ENCODE results near the gene BMF. TPM values are rescaled to one million over a fixed set of nuclear protein-coding genes. Genes with fewer than 3 reads are reported as not detected.

BMF gene
- total and polyA plus RNA-seq, 5 donors from 2014 or later = 0.86 to 8.2 (median 1.3) TPM

DNA sequence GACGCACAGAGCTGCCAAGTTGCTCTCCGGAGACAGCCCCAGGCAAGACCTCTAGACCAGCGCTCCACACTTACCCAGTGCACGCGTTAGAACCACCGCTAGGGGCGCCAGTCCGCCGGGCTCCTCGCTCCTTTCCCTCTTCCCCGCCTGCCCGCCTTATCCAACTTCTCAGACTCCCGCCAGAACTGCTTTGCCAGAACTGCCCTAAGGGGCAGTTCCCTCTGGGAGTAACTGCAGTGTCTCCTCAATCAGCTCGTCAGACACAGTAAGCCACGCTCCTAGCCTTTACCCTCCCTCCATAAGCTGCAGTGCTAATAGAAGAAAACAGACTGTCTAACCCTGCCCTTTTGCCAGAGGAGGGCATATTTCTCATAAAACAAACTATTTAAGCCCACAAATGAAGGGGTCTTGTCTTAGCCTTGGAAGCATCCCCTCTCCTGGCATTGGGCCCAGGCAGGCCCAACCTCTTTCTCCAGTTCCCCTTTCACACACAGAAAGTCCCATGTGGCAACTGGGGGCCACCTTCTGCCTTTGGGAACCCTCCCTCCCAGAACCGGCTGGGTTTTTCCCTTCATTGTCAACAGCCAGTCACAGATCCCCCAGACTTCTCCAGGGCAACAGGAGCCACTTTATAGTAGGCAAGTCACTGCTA is 3.7 kb downstream of the BMF start:
- H3K27me3 Mint-ChIP-seq = peaks cover 5% of the 10 kb centered on the region
- peak overlapping the region; percentile 76 for H3K4me3 ChIP-seq (ENCODE audit: low read depth, low read length)
- H3K9me3 ChIP-seq (ENCODE audit: control insufficient read depth in 2 of 2, low read length in 2 of 2) = no peaks in the 10 kb centered on the region
- H3K27ac ChIP-seq (ENCODE audit: insufficient read depth, low read length, poor library complexity, severe bottlenecking) = peak overlapping the region; percentile 53
- peaks cover 15 to 78% (median 55%) of the 10 kb centered on the region in 4 donors for H3K4me1 Mint-ChIP-seq
- H3K27ac Mint-ChIP-seq = peak overlapping the region; percentile 67 to 89 (median 75)
- H3K27me3 ChIP-seq (ENCODE audit: control insufficient read depth, insufficient read depth, low read length) = no peaks in the 10 kb centered on the region
- H3K9me3 Mint-ChIP-seq = no peaks in the 10 kb centered on the region
- peaks cover 65% of the 10 kb centered on the region for H3K4me1 ChIP-seq (ENCODE audit: control insufficient read depth, insufficient read depth, low read length, poor library complexity, severe bottlenecking)
- peak overlapping the region; percentile 34 to 90 (median 86) for H3K4me3 Mint-ChIP-seq
- H3K36me3 Mint-ChIP-seq = no peaks in the 10 kb centered on the region
- ATAC-seq (ENCODE audit: low read depth in 2 of 2) (peak; percentile 53 to 60), DNase-seq (peak; percentile 65 to 73 (median 69))
- no peaks in the 10 kb centered on the region for H3K36me3 ChIP-seq (ENCODE audit: control insufficient read depth, insufficient read depth, low read length)

DNA sequence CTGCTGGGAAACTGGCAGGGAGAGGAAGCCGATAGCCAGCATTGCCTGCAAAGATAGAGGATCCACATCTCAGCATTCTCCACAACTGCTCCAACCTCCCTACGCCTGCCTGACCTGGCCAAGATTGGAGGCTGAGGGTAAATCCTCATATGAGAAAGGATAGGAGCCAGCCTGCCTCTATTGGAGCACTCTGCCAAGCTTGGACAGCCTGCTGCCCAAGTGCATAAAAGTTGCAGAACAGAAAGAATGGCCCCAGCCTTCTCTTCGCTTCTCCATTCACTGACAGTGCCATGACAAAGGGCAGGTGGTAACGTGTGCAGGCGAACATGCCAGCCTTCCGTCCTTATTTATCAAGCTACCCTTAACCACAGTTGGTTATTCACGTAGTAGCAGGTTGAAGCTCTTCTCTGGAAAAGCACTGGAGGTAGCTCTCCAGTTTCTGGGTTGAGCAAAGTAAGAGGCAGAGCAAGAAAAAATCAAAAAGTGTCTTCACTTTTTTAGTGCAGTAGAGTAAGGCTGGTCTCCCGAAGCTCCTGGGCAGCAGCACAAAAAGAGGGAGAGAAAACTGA is 4.3 kb downstream of the BMF start:
- ATAC-seq (ENCODE audit: low read depth in 2 of 2) = no peak
- no peaks in the 10 kb centered on the region for H3K27me3 ChIP-seq (ENCODE audit: control insufficient read depth, insufficient read depth, low read length)
- Mint-ChIP-seq H3K27ac (peak overlapping the region; percentile 67 to 89 (median 75)), H3K4me1 (peaks cover 19 to 81% (median 55%) of the 10 kb centered on the region in 4 donors), H3K4me3 (peak overlapping the region; percentile 34 to 90 (median 86)), H3K9me3 (no peaks in the 10 kb centered on the region), H3K27me3 (peaks cover 5% of the 10 kb centered on the region), H3K36me3 (no peaks in the 10 kb centered on the region)
- no peak for DNase-seq
- no peak overlapping the region for H3K27ac ChIP-seq (ENCODE audit: insufficient read depth, low read length, poor library complexity, severe bottlenecking)
- no peaks in the 10 kb centered on the region for H3K36me3 ChIP-seq (ENCODE audit: control insufficient read depth, insufficient read depth, low read length)
- no peaks in the 10 kb centered on the region for H3K9me3 ChIP-seq (ENCODE audit: control insufficient read depth in 2 of 2, low read length in 2 of 2)
- H3K4me1 ChIP-seq (ENCODE audit: control insufficient read depth, insufficient read depth, low read length, poor library complexity, severe bottlenecking) = peaks cover 66% of the 10 kb centered on the region
- no peak overlapping the region for H3K4me3 ChIP-seq (ENCODE audit: low read depth, low read length)

DNA sequence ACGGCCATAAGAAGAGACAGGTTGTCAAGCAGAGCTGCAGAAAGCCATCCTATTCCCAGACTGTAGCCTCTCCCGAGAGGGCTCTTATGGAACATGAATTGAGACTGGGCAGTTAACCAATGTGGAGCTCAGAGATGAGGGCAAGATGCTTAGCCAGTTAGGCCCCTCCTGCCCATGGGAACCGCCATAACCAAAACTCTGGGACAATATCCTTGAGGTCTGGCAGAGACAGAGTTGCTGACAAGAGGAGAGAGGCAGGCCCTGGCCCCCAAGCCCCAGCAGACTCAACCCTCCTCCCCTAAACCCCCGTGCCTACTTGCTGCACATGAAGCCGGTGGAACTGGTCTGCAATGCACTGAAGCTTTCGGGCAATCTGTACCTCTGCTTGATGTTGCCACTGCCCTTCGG is 4.8 kb downstream of the BMF start:
- Mint-ChIP-seq H3K4me1 (peaks cover 22 to 81% (median 57%) of the 10 kb centered on the region in 4 donors), H3K27me3 (peaks cover 2% of the 10 kb centered on the region), H3K9me3 (no peaks in the 10 kb centered on the region), H3K27ac (no peak overlapping the region), H3K4me3 (peak overlapping the region in 1 of 4 donors; percentile 39), H3K36me3 (no peaks in the 10 kb centered on the region)
- no peak overlapping the region for H3K27ac ChIP-seq (ENCODE audit: insufficient read depth, low read length, poor library complexity, severe bottlenecking)
- H3K27me3 ChIP-seq (ENCODE audit: control insufficient read depth, insufficient read depth, low read length) = no peaks in the 10 kb centered on the region
- H3K36me3 ChIP-seq (ENCODE audit: control insufficient read depth, insufficient read depth, low read length) = no peaks in the 10 kb centered on the region
- DNase-seq (no peak), ATAC-seq (ENCODE audit: low read depth in 2 of 2) (no peak)
- no peaks in the 10 kb centered on the region for H3K9me3 ChIP-seq (ENCODE audit: control insufficient read depth in 2 of 2, low read length in 2 of 2)
- H3K4me1 ChIP-seq (ENCODE audit: control insufficient read depth, insufficient read depth, low read length, poor library complexity, severe bottlenecking) = peaks cover 66% of the 10 kb centered on the region
- no peak overlapping the region for H3K4me3 ChIP-seq (ENCODE audit: low read depth, low read length)

DNA sequence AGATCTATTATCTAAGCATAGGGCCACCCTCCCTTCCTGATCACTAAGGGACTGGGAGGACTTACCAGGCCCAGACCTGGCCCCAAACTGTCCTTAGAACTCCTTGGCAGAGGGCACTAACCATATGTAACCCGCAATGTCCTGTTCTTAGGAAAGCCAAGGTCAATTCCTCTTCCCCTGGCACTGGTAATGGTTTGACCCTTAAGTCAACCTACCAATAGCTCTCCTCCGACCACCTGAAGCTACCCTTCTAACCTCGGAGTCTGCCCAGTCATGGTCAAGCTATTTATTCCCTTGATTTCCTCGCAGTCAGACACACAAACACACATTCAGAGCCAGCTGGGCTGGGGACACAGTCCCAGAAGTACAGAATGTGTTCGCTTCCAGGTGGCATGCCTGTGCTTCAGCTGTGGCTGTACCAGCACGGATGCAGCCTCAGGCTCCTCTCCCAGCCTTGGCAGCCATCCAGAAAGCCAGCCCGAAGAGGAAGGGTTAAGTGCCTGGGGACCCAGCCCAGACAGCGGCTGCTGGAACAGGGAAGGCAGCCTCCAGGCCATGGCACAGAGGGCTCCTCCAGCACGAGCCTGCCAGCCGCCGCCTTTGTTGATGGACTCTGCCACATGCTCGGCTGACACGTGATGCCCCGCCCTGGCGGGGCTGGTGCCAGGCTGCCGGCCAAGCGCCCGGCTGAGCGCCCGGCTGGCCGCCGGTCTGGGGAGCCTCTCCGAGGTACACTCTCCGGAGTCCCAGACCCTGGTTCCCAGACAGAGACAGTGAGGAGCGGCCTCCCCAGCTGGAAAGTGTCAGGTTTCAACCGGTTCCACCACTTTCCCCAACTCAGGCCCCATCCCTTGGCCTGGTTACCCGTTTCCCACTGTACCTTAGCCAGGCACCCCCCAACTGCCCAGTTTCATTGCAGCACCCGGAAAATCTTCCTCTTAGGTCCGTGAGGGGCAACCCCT is 5.5 kb downstream of the BMF start:
- no peaks in the 10 kb centered on the region for H3K27me3 ChIP-seq (ENCODE audit: control insufficient read depth, insufficient read depth, low read length)
- peaks cover 69% of the 10 kb centered on the region for H3K4me1 ChIP-seq (ENCODE audit: control insufficient read depth, insufficient read depth, low read length, poor library complexity, severe bottlenecking)
- peak overlapping the region in 1 of 3 donors; percentile 23 for H3K27ac Mint-ChIP-seq
- no peaks in the 10 kb centered on the region for H3K9me3 Mint-ChIP-seq
- H3K27ac ChIP-seq (ENCODE audit: insufficient read depth, low read length, poor library complexity, severe bottlenecking) = no peak overlapping the region
- H3K9me3 ChIP-seq (ENCODE audit: control insufficient read depth in 2 of 2, low read length in 2 of 2) = no peaks in the 10 kb centered on the region
- H3K4me3 Mint-ChIP-seq = peak overlapping the region in 1 of 4 donors; percentile 39
- H3K4me3 ChIP-seq (ENCODE audit: low read depth, low read length) = no peak overlapping the region
- DNase-seq = no peak
- ATAC-seq (ENCODE audit: low read depth in 2 of 2) = no peak
- peaks cover 27 to 84% (median 61%) of the 10 kb centered on the region in 4 donors for H3K4me1 Mint-ChIP-seq
- H3K36me3 Mint-ChIP-seq = no peaks in the 10 kb centered on the region
- H3K36me3 ChIP-seq (ENCODE audit: control insufficient read depth, insufficient read depth, low read length) = no peaks in the 10 kb centered on the region
- no peaks in the 10 kb centered on the region for H3K27me3 Mint-ChIP-seq

DNA sequence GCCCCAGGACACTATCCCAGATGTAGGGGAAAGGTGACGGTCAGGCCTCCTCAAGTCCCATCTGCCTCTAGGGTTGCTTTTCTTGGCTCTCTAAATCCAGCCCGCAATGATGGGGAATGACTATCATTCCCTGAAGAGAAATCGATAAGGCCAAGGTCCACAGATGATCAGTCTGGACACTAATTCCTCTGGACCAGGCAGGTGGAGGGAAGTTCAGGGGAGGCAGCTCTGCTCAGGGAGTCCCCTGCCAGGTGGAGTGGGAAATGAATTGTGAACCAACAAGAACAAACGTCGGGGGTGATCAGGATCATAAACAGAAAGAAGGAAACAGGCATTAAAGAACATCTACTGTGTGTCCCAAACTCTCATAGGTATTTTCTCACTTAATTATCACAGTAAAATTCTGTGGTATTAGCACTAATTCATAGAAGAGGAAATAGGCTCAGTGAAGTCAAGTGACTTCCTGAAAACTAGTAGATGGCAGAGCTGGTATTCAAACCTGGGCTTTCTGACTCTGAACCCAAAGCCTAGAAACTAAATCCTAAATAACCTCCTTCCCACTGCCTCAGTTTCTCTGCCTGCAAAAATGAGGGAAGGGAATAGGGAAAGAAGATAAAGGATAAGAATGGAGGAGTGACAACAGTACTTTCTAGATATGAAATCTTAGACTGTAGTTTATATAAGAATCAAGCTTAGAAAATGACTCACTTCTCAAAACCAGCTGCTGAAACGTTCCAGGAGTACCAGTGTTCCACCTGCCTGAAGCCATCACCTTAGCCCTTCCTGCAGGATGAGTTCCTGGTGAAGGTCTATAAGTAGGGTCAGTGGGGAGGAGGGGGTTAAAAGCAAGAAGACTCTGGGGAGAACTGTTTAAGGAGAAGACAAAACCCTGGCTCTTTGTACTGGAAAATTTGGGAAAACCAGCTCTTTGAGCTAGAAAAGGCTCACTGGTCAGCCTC is 7.5 kb downstream of the BMF start:
- H3K36me3 ChIP-seq (ENCODE audit: control insufficient read depth, insufficient read depth, low read length) = no peaks in the 10 kb centered on the region
- H3K9me3 ChIP-seq (ENCODE audit: control insufficient read depth in 2 of 2, low read length in 2 of 2) = no peaks in the 10 kb centered on the region
- no peaks in the 10 kb centered on the region for H3K36me3 Mint-ChIP-seq
- H3K4me1 ChIP-seq (ENCODE audit: control insufficient read depth, insufficient read depth, low read length, poor library complexity, severe bottlenecking) = peaks cover 64% of the 10 kb centered on the region
- no peaks in the 10 kb centered on the region for H3K27me3 ChIP-seq (ENCODE audit: control insufficient read depth, insufficient read depth, low read length)
- peak overlapping the region; percentile 36 to 92 (median 82) for H3K27ac Mint-ChIP-seq
- H3K9me3 Mint-ChIP-seq = no peaks in the 10 kb centered on the region
- no peaks in the 10 kb centered on the region for H3K27me3 Mint-ChIP-seq
- peak overlapping the region; percentile 40 to 85 (median 60) for H3K4me3 Mint-ChIP-seq
- ATAC-seq (ENCODE audit: low read depth in 2 of 2) (no peak), DNase-seq (peak in 1 of 3 donors; percentile 53)
- H3K4me1 Mint-ChIP-seq = peaks cover 24 to 83% (median 57%) of the 10 kb centered on the region in 4 donors
- peak overlapping the region; percentile 45 for H3K4me3 ChIP-seq (ENCODE audit: low read depth, low read length)
- peak overlapping the region; percentile 49 for H3K27ac ChIP-seq (ENCODE audit: insufficient read depth, low read length, poor library complexity, severe bottlenecking)

DNA sequence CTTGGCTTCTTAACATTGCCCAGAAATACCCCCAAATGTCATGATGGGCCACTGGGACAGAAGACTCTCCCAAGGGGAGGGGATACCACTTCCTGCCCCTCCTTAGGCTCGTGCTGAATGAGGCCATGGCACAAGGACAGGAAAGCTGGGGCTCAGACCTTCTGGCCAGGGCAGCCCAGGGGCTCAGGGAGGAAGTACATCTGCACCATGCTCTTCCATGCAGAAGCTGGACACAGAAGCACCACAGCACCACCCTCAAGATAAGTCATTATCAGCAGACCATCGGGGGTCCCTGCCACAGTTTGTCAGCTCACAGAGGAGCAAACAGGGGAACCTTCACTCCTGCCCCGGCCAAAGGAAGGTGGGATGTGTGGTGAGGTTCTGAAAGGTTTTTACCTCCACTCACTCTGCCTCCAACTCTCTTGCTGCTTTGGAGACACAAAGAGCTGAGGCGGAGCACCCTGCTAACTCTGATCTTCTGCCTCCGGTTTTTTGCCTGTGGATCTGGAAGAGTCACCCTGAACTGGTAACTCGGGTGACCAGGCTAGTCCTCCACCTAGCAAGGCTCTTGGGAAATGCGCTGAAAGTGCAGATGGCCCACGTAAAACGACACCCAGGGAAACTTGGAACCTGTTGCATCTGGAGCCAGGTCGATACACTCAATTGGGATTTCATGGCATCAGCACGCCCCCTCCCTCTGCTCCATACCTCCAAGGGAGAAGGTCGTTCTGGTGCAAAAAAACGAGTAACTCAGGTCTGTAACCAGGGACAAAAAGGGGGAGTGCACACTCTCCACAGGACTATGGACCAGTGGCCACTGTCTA is 8.3 kb downstream of the BMF start:
- DNase-seq (no peak), ATAC-seq (ENCODE audit: low read depth in 2 of 2) (no peak)
- H3K9me3 Mint-ChIP-seq = no peaks in the 10 kb centered on the region
- Histone ChIP-seq H3K27ac (ENCODE audit: insufficient read depth, low read length, poor library complexity, severe bottlenecking) (peak overlapping the region; percentile 49), H3K9me3 (ENCODE audit: control insufficient read depth in 2 of 2, low read length in 2 of 2) (no peaks in the 10 kb centered on the region), H3K4me3 (ENCODE audit: low read depth, low read length) (peak overlapping the region; percentile 45), H3K4me1 (ENCODE audit: control insufficient read depth, insufficient read depth, low read length, poor library complexity, severe bottlenecking) (peaks cover 55% of the 10 kb centered on the region), H3K27me3 (ENCODE audit: control insufficient read depth, insufficient read depth, low read length) (no peaks in the 10 kb centered on the region), H3K36me3 (ENCODE audit: control insufficient read depth, insufficient read depth, low read length) (no peaks in the 10 kb centered on the region)
- H3K27ac Mint-ChIP-seq = peak overlapping the region in 1 of 3 donors; percentile 92
- peak overlapping the region in 3 of 4 donors; percentile 13 to 69 (median 45) for H3K4me3 Mint-ChIP-seq
- H3K27me3 Mint-ChIP-seq = no peaks in the 10 kb centered on the region
- H3K4me1 Mint-ChIP-seq = peaks cover 27 to 82% (median 53%) of the 10 kb centered on the region in 4 donors
- no peaks in the 10 kb centered on the region for H3K36me3 Mint-ChIP-seq

All from CD4-positive, CD25-positive, alpha-beta regulatory T cell (primary cell).